ENCODE measurements around the gene PI16.

The PI16 gene, protein sequence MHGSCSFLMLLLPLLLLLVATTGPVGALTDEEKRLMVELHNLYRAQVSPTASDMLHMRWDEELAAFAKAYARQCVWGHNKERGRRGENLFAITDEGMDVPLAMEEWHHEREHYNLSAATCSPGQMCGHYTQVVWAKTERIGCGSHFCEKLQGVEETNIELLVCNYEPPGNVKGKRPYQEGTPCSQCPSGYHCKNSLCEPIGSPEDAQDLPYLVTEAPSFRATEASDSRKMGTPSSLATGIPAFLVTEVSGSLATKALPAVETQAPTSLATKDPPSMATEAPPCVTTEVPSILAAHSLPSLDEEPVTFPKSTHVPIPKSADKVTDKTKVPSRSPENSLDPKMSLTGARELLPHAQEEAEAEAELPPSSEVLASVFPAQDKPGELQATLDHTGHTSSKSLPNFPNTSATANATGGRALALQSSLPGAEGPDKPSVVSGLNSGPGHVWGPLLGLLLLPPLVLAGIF

DNA sequence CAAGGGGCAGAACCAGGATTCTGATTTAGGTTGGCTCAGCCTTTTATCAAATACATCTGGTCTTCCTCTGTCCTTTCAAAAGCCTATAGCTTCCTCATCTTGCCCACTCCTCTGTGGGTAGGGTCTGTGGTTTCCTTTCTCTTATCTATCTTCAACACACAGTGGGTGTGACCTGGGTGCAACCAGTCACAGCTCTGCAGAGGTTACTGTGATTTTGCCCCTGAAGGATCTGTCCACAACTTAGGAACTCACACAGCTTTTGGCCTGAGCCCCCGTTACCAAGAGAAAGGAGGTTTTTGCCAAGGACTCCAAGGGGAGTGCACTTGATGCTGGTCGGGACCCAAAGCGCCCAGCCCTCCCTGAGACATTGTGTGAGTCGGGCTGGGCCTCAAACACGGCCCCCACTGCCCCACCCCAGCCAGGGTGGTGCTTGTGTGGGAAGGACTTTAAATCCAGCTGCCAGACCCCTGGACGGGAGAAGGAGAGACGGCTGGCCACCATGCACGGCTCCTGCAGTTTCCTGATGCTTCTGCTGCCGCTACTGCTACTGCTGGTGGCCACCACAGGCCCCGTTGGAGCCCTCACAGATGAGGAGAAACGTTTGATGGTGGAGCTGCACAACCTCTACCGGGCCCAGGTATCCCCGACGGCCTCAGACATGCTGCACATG, at the start of gene PI16:
Gene PI16 (plus strand): TSS at position 477 of the 670 bp plus-strand sequence. CDS start 23 bp downstream, at position 500.
- DNase-seq: no peak

DNA sequence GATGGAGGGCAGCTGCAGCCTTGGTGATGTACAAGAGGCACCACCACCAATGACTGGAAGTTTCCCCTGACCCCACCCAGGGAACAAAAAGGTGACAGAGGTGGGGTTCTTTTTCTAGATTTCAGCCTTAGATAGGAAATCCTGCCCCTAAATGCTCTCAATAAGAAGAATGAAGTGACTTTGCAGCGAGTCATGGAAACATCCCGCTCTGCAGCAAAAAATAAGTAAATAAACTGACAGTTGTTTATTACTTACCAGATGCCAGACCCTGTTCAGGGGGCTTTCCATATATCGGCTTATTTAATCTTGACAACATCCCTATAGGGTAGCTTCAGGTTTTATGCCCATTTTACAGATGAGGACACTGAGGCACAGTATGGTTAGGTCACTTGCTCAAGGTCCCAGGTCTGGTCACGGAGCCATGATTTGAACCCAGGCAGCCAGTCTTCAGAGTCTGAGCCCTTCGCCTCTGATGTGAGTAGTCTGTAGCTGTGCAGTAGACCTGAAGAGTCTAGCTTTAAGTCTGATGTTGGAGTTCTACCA, 49.6 kb upstream of the PI16 start:
- DNase-seq: no peak

DNA sequence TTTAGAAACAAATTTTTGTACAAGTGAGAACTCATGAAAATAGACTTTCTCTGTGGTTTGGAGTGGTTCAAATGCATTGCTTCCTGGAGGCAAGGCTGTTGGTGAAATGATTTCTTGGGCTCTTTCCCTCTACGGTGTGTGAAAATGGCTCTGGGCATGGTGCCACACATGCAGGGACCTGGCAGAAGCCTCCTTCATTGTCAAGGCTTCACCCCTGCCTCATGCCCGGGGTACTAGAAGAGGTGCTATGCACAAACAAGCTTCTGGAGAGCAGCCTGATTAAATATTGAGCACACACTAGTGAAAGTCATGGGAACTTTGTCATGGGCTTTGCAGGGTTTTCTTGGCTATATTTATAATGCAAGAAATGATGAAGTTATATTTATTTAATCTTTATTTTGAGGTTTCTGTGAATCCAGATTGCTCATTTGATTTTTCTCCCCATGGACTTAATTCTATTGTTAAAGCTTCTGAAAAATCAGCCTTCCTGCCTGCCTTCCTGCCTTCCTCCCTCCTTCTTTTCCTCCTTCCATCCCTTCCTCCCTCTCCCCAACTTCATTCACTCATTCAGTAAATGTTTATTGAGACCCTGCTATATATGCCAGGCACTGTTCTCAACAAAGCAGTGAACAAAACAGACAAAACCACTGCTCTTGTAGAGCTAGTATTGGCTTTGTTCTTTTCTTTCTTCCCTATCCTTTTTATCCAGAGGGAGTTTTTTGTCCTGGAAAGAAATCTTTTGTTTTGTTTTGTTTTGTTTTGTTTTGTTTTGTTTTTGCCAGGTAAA, 47.8 kb upstream of the PI16 start:
- DNase-seq: peak; percentile 85 to 96

DNA sequence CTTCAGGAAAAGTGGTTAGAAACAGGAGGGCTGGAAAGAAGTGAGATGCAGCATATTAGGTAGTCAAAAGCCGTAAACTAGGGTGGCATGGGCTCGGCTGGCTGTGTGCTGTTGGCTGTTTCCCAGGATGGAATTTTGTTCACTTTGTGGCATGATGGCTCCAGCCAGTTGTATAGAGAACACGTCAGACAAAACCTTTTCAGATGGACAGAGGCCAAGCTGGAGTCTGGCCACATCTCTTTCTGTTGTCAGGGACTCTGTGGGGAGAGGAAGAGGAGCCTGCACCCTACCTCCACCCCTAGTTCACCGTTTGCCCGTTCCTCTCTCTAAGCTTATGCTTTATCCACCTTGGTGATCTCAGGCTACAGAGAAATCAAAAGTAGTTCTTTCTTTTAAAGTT, 46.8 kb upstream of the PI16 start:
- peak in 1 of 2 experiments; percentile 70 for DNase-seq

DNA sequence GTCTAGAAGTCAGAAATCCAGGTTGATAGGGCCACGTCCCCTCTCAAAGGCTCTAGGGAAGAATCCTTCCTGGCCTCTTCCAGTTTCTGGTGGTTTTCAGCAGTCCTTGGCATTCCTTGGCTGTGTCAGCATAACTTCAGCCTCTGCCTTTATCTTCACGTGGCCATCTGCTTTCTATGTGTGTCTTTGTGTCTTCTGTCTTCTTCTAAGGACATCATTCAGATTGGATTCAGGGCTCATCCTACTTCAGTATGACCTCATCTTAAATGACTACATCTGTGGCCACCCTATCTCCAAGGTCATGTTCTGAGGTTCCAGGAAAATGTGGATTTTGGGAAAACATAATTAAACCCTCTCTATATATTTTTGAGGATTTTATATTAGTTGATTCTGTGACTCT, 45.8 kb upstream of the PI16 start:
- no peak for DNase-seq

DNA sequence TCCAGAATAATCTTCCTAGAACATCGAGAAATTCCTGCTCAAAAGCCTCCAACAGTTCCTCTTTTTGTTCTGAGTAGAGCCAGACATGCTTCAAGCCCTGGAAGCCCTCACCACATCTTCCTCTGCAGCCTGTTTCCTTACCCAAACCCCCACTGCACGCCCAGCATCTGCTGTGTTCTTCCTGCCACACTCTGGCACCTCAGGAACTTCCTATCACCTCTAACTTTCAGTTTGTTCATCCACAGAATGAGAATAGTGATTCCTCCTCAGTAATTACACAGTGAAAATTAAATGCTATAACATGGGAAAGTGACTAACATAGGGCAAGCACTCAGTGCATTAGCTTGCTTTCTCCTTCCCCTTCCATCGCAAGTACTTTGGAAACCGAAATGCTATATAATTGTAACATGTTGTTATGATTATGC, 42.5 kb upstream of the PI16 start:
- DNase-seq: no peak

DNA sequence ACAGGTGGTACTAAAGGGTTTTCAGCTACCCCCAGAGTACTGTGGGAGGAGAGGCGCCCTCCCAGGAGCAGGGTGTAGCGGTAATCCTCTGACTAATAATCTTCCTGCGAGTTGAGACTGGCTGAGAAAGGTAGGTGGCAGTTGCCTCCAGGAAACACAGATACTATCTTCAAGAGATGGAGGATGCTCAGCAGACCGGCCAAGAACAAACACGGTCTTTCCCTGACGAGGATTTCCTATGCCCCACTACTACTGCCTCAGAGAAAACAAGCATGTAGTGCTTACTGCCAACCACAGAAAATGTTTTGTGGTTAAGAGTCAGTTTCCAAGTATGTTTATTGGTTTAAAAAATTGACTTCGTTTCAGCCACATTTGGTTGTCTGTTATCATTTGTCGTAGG, 42.0 kb upstream of the PI16 start:
- no peak for DNase-seq

DNA sequence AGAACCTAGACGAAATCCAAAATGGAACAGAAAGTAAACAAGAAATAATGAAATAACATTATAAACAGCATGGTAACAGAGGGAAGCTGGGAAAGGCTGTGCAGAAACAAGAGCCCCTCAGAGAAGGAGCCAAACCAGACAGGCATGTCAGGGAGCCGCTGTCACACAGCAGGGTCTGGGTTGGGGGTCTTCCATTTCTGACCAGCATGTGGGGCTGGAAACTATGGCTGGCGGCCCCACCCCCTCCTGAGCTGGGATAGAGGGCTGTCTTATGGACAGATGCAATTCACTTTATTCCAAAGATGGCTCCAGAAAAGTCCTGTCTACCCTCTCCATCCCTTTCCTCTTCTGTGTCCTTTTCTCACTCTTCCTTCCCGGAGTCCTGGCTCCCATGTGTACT, 41.5 kb upstream of the PI16 start:
- DNase-seq: no peak

DNA sequence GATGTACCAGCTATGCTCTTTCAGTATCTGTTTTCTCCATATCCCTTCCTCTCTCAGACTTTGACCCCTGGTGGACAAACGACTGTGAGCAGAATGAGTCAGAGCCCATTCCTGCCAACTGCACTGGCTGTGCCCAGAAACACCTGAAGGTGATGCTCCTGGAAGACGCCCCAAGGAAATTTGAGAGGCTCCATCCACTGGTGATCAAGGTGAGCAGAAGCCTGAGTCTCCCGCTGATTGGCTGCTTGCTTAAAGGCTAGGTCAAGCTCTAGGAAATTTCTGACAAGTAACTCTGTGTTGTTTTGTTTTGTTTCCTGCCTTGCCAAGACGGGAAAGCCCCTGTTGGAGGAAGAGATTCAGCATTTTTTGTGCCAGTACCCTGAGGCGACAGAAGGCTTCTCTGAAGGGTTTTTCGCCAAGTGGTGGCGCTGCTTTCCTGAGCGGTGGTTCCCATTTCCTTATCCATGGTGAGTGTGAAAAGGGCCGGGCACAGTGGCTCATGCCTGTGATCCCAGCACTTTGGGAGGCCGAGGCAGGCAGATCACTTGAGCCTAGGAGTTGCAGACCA, 40.2 kb upstream of the PI16 start:
- no peak for DNase-seq

DNA sequence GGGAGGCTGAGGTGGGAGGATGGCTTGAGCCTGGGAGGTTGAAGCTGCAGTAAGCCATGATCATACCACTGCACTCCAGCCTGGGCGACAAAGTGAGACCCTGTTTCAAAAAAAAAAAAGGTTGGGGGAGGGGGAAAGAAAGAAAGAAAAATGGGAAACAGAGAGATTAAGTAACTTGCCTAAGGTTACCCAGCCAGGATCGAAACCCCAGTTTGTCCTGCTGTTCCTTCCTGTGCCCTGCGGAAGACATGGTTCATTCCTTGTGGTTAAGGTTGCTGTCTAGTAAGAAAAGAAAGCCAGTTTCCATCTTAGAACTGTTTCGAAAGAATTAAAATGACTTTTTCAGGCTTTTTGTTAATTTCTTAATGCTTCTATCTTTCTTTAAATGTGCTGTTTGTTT, 38.9 kb upstream of the PI16 start:
- DNase-seq: no peak

DNA sequence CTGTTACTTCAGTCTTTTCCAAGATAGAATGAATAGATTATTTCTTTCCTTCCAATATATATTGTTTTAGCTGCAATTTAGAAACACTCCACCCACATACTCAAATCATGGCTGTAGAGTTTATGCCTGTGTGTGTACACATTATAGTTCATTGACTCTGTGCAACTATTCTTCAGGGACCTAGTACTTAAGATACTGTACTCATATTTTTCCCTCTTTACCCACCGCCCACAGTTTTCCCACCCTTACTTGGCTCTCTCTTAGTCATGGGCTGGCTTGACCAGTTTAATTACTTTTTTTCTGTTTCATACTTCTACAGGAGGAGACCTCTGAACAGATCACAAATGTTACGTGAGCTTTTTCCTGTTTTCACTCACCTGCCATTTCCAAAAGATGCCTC, 38.4 kb upstream of the PI16 start:
- DNase-seq: no peak

DNA sequence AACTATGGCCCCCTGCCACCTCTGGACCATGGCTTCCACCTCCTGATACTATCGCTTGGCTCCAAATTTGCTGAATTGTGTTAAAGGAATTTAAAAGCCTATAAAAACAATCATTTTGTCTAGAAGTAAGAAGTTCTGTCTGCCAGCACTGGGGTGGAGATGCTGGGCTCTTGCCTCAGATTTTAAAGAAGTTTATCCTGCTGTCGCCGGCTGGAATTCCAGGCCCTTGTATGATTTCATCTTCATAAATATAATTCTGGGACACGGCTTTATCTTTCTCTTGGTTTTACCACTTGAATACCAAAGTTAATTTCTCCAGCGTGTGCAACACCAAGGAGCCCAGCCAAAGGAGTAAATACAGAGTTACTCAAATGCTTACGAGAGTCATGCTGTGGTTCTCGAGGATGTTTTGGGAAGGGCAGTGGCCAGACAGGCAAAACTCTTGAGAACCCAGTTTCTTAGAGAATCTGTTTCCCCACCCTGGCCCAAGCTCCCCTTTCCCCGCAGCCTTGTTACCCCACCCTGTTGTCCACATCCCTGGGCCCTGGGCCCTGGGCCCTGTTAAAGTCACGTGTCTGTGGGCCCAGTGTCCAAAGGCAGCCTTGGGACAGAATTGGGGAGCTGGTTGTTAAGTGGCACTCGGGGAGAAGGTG, 36.9 kb upstream of the PI16 start:
- no peak for DNase-seq

DNA sequence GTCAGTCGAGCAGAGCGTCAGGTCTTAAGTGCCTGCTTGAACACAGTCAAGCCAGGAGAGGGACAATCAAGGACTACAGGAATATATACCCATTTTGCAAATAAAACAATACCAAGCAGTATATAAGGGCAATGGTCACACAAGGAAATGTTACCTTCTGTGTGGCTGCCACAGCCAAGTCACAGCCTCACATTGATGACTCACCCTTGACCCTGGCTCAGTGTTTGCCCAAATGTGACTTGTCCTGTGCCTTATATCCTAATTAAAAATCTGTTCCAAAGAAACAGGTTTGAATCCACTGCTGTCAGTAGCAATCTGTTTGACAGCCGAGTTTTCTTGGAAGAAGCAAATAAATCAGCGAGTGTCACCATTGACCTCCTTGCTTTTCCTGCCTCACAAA, 34.5 kb upstream of the PI16 start:
- no peak for DNase-seq

DNA sequence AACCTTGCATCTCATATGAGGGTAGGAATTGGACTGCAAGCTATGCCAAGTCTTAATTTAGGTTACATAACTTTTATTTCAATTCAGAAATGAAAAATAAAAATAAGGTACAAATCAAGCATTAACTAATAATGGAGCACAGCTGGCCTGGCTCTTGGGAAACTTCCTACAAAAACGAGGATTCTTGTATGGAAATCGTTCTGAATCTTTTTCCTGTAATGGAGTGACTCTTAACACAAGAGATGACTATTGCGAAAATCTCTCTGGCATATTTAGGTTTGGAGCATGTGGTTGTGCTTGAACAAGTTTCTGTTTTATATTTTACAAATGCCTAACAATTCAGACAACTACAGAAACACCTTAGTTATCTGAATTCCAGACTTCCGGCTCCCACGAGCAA, 34.0 kb upstream of the PI16 start:
- no peak for DNase-seq

DNA sequence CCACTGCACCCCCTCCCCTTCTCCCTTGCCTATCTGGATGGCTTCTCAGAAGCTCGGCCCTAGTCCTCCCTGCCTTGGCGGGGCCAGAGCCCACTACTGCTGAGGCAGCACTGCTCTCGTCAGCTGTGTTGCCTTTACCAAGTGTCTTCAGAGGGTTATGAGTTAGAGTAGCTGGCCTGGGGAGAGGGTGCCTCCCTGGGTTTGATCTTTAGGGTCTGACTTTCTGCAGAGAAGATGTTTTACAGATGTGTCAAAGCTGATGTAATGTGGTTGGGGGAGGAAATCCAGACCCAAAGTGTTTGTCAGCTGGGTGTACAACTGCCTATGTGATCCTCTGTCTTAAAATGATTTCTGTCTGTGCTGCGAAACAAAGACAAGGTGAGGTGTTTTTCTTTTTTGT, 30.4 kb upstream of the PI16 start:
- DNase-seq: no peak

DNA sequence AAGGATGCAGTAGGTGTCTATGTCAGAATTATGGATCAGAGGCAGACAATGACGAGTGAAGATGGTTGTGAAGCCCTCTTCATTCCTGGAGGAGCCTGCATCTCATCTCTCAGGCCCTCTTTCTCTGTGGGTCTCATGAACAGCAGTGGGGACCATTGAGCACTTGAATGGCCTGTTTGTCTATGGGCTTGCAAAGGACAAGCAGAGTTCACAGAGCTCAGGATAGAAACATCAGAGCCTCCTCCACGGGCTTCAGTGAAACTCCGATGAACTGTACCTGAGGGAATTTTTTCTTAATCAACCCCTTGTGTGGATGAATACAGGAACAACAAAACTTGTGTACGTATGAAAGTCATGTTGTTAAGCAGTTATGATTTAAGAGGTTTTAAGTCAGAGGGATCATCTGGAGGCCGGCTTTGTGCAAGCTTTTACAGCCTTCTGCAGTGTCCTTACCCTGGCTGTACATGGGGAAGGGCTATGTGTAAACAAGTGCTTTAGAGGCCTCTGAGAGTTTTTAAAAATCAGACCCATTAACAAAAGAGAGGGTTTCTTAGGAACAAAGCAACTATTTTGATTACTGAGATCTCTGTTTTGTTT, 29.7 kb upstream of the PI16 start:
- DNase-seq: no peak

DNA sequence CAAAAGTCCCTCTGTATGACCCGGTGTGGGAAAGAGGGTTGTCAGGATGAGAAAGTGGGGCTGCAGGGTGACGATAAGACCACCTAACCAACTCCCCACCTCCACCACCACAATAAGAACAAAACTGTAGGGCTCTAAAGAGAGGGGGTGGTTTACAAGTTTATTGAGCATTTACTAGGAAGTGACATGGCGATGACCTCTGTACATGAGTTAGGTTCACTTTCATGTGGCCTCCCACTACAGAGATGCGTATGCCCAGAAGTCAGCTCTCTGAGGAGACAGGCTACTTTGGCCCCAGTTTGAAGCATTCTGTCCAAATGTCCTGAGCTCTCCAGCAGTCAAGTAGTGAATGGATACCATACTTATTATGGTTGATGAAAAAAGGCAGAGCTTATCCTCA, 28.7 kb upstream of the PI16 start:
- DNase-seq: no peak

DNA sequence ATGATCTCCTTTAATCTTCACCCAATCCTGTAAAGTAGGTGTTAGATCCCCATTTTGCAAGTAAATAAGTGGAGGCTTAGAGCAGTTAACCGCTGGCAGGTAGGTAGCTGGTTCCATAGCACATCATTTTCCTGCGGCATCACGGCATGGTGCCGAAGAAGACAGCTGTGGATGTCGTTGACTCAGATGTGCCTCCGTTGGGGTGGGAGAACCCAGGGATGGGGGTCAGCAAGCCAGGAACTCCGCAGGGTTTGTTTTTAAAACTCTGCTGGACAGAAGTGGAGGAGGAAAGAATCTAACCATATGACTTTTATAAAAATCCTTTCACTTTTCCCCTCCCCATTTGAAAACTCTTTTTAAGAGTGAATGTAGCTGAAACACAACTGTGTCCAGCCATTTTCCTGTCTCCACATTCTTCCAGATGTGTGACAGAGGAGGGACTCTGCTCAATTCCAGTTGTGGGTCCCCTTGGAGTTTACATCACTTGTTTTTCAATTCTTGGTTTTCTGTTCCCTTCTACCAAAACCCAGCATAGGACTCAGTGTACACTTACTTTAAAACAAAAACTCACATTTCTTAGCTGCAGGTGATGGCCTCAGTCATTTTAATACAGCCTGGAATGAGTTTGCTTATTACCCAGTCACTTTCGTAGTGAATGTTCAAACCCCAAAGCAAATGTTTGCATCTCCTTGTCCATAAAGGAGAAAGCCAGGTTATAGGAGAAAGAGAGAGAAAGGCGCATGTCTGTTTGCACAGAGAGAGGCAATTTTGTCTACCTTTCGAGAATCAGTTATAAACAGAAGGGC, 27.6 kb upstream of the PI16 start:
- DNase-seq: no peak

DNA sequence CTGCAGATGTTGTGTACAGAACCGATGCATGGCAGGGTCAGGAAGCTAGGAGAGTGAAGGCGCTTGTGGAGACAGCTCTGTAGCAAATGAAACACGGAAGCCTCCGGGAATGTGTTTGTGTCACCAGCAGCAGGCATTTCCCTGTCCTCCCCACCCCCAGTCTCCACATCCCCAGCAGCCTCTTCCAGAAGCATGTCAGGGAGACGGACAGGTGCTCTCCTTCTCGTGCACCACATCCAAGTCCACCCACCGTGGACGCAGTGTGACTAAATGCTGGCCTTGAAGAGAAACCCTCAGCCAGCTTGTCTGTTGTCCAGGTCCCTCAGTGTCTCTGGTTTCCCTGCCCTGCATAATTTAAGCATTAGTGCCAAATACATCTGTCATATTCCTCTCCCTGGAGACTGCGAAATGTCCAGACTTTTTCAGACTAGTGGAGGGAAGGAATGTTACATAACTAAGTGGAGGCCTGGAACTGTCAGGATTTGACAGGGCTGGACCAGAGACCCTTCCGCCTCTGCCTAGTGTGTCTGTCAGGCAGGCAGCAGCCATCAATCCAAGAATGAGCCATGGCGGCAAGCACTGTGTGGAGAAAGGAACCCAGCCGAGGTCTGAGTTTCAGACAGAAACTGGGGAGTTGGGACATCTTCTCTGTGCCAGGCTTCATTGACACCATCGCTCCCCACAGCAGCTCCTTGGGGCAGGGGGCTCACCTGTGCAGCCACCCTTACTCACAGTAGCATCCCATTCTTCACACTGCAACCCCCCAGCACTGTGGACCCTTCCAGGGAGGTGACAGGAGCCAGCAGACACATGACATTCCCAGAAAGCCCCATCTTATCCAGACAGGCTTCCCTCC, 26.6 kb upstream of the PI16 start:
- DNase-seq: no peak

DNA sequence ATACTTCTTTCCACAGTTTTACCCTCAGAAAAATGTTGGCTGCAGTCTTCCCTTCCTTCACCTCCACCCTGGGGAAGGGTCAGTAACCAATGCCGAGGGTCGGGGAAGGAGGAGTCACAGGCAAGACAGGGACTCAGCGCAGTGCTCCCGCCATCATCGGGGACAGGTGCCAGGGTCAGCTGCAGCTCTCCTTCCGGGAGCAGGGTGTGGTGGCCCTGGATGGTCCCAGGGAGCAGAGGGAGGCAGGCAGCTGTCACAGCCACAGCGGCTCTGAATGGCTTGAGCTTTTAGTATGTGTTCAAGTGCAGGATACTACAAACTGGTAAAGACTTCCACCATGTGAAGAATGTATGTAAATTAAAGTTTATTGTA, 26.0 kb upstream of the PI16 start:
- no peak for DNase-seq
